Glutamatergic neuron (in vitro differentiated cells): ENCODE data around the gene PRAMEF2. TPM values are rescaled to one million over a fixed set of nuclear protein-coding genes. Genes with fewer than 3 reads are reported as not detected.
"Not testable (repeated sequence)": the region's sequence is repeated elsewhere in the genome, so short reads cannot be mapped to it uniquely, and the experiment has no call there.

Experiments used
- DNase-seq: peaks from one replicate; pipeline ENCODE4 v3.0.0; 2022
- H3K27ac Mint-ChIP-seq: one replicate; pipeline ENCODE4 v1.8.0; 2020; ENCODE audit warnings: mild to moderate bottlenecking, mixed read lengths, inconsistent platforms; ENCODE audit not compliant: unreplicated experiment
- H3K27me3 Mint-ChIP-seq: one replicate; pipeline ENCODE4 v1.8.0; 2020; ENCODE audit warnings: mild to moderate bottlenecking, moderate library complexity, mixed read lengths, inconsistent platforms; ENCODE audit not compliant: unreplicated experiment
- H3K36me3 Mint-ChIP-seq: one replicate; pipeline ENCODE4 v1.8.0; 2020; ENCODE audit warnings: mild to moderate bottlenecking, mixed read lengths, inconsistent platforms; ENCODE audit not compliant: unreplicated experiment
- H3K4me1 Mint-ChIP-seq: one replicate; pipeline ENCODE4 v1.8.0; 2020; ENCODE audit warnings: mild to moderate bottlenecking, low read depth, mixed read lengths, inconsistent platforms; ENCODE audit not compliant: unreplicated experiment
- H3K4me3 Mint-ChIP-seq: one replicate; pipeline ENCODE4 v1.8.0; 2020; ENCODE audit warnings: mild to moderate bottlenecking, mixed read lengths, inconsistent platforms; ENCODE audit not compliant: unreplicated experiment
- H3K9me3 Mint-ChIP-seq: one replicate; pipeline ENCODE4 v1.8.0; 2020; ENCODE audit warnings: mild to moderate bottlenecking, moderate library complexity, mixed read lengths, inconsistent platforms; ENCODE audit not compliant: unreplicated experiment
- CTCF ChIP-seq: fragments of 200-600 bp; sonication (generic); IDR thresholded peaks from one replicate; pipeline ENCODE4 v1.5.0; 2021; ENCODE audit not compliant: partially characterized antibody, unreplicated experiment
- total RNA-seq: library from RNA; stranded (reverse); fragmentation: NEBNext Ultra II Directional; extraction: Animal tissue kit (Norgen Biotek cat#: 25700); gene quantifications from one replicate; pipeline ENCODE4 v1.2.1, GENCODE V29; 2021; ENCODE audit not compliant: unreplicated experiment

Gene PRAMEF2
- total RNA-seq, 1 donor from 2014 or later = not detected

DNA sequence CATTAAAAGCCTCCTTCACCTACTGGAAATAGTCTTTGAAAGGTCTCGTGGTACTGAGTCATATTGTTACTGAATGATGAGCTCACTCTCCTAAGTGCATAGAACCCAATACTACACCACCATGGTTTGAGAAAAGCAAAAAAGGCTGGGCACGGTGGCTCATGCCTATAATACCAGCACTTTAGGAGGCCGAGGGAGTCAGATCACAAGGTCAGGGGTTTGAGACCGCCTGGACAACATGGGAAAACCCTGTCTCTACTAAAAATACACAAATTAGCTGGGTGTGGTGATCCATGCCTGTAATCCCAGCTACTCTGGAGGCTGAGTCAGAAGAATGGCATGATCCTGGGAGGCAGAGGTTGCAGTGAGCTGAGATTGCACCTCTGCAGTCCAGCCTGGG lies 5.1 kb upstream of the PRAMEF2 start:
- TF ChIP-seq CTCF = no peak
- no peaks in the 10 kb centered on the region for H3K4me1 Mint-ChIP-seq
- H3K27ac Mint-ChIP-seq = no peak overlapping the region
- no peak overlapping the region for H3K4me3 Mint-ChIP-seq
- DNase-seq = no peak
- H3K9me3 Mint-ChIP-seq = peaks cover 3% of the 10 kb centered on the region
- peaks cover 4% of the 10 kb centered on the region for H3K36me3 Mint-ChIP-seq
- H3K27me3 Mint-ChIP-seq = no peaks in the 10 kb centered on the region

- not testable (repeated sequence) for H3K4me3 Mint-ChIP-seq, H3K9me3 Mint-ChIP-seq, H3K36me3 Mint-ChIP-seq, DNase-seq, H3K27me3 Mint-ChIP-seq, H3K27ac Mint-ChIP-seq, H3K4me1 Mint-ChIP-seq
Observed at GRCh38 chr1:12863131-12863880, 6.4 kb downstream of the PRAMEF2 start.

GRCh38 chr1:12878453-12878852 lies 21.6 kb downstream of the PRAMEF2 start:
- H3K4me1 Mint-ChIP-seq, H3K4me3 Mint-ChIP-seq, DNase-seq, H3K36me3 Mint-ChIP-seq, H3K9me3 Mint-ChIP-seq, H3K27me3 Mint-ChIP-seq, H3K27ac Mint-ChIP-seq: not testable (repeated sequence)

DNA sequence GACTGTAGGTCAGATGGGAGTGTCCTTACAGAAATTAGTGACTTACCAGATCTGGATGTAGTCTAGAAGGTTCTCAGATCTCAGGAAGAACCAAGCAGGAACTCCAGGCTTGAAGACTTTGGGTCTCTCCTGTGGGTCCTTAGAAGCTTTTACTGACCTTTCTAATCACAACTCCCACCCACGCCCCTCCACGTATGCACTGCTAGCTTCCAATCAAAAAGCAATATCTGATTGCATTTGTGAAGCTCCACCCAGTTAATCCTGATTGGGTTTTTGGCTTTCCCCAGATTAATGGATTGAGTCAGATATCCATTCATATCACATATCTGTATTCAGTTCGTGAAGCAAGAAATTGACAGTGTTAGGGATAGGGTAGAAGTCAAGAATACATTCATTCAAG lies 29.2 kb downstream of the PRAMEF2 start, which contains the start of gene PRAMEF4:
TSS of gene PRAMEF4 (minus strand) at position 101 of the 400 bp plus-strand sequence. CDS start 2,807 bp downstream, outside the sequence.
- H3K27me3 Mint-ChIP-seq, H3K9me3 Mint-ChIP-seq, DNase-seq, H3K4me1 Mint-ChIP-seq, H3K4me3 Mint-ChIP-seq, H3K36me3 Mint-ChIP-seq, H3K27ac Mint-ChIP-seq: not testable (repeated sequence)

DNA sequence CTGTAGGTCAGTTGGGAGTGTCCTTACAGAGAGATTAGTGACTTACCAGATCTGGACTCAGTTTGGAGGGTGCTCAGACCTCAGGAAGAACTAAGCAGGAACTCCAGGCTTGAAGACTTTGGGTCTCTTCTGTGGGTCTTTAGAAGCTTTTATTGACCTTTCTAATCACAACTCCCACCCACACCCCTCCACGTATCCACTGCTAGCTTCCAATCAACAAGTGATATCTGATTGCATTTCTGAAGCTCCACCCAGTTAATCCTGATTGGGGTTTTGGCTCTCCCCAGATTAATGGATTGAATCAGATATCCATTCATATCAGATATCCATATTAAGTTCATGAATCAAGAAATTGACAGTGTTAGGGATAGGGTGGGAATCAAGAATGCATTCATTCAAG lies 41.3 kb downstream of the PRAMEF2 start, which contains the start of gene PRAMEF10:
TSS of gene PRAMEF10 (minus strand) at position 101 of the 400 bp plus-strand sequence. CDS start 2,423 bp downstream, outside the sequence.
- H3K4me1 Mint-ChIP-seq, H3K4me3 Mint-ChIP-seq, H3K27ac Mint-ChIP-seq, DNase-seq, H3K36me3 Mint-ChIP-seq, H3K9me3 Mint-ChIP-seq, H3K27me3 Mint-ChIP-seq: not testable (repeated sequence)

DNA sequence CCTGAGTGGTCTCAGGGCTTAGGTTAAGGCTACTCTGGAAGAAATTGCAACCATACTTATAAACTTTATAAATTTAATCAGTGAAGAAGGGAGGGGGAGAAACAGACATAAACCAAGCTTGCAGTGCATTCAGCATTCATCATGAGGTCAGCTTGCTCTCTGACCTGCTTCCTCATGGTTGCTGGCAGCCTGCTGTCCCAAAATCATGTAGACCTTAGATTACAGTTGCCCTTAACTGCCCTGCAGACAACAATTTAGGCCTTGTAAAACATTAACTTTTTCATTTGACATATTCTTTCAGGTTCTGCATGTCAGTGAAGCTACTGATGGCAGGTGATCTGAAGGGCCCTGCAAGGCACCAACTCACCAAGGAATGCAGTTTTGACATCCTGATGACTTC lies 42.3 kb downstream of the PRAMEF2 start:
- not testable (repeated sequence) for H3K4me1 Mint-ChIP-seq, H3K27me3 Mint-ChIP-seq, H3K36me3 Mint-ChIP-seq, H3K4me3 Mint-ChIP-seq, H3K27ac Mint-ChIP-seq, H3K9me3 Mint-ChIP-seq, DNase-seq

- not testable (repeated sequence) for H3K27ac Mint-ChIP-seq, H3K36me3 Mint-ChIP-seq, DNase-seq, H3K27me3 Mint-ChIP-seq, H3K4me3 Mint-ChIP-seq, H3K9me3 Mint-ChIP-seq, H3K4me1 Mint-ChIP-seq
Observed at GRCh38 chr1:12903793-12904572, 47.1 kb downstream of the PRAMEF2 start.

Other genes with a start within 250 kb of the PRAMEF2 start
- not detected for gene DHRS3, start 238.9 kb upstream of the PRAMEF2 start, total RNA-seq
- gene AADACL4, start 213.0 kb upstream of the PRAMEF2 start, total RNA-seq = not detected
- not detected for gene AADACL3, start 141.0 kb upstream of the PRAMEF2 start, total RNA-seq
- gene CFAP107, start 110.9 kb upstream of the PRAMEF2 start, total RNA-seq = not detected
- 0.54 TPM for gene PRAMEF12, start 83.3 kb upstream of the PRAMEF2 start, total RNA-seq
- 0.44 TPM for gene PRAMEF1, start 65.7 kb upstream of the PRAMEF2 start, total RNA-seq
- gene PRAMEF11, start 25.7 kb upstream of the PRAMEF2 start, total RNA-seq = not detected
- not detected for gene HNRNPCL1, start 8.4 kb upstream of the PRAMEF2 start, total RNA-seq
- gene PRAMEF4, start 29.1 kb downstream of the PRAMEF2 start, total RNA-seq = not detected
- gene PRAMEF10, start 41.2 kb downstream of the PRAMEF2 start, total RNA-seq = not detected
- not detected for gene PRAMEF7, start 59.5 kb downstream of the PRAMEF2 start, total RNA-seq
- not detected for gene PRAMEF6, start 90.5 kb downstream of the PRAMEF2 start, total RNA-seq
- gene PRAMEF27, start 199.5 kb downstream of the PRAMEF2 start, total RNA-seq = not detected
- gene HNRNPCL3, start 203.7 kb downstream of the PRAMEF2 start, total RNA-seq = not detected
- not detected for gene PRAMEF25, start 213.7 kb downstream of the PRAMEF2 start, total RNA-seq